Brain microvascular endothelial cell (primary cell): ENCODE data around the gene TRAPPC1.

Experiments
- DNase-seq: peaks from one replicate; pipeline ENCODE4 v3.0.0-alpha.2; 2020
- H3K27ac ChIP-seq: fragments of 250-450 bp; sonication (Bioruptor Pico); 2 replicates; pipeline ENCODE4 v1.5.1; 2020; ENCODE audit warnings: mild to moderate bottlenecking, moderate library complexity
- H3K27me3 ChIP-seq: fragments of 250-450 bp; sonication (Bioruptor Pico); replicated peaks from 2 replicates; pipeline ENCODE4 v1.5.1; 2020; ENCODE audit warnings: mild to moderate bottlenecking
- H3K36me3 ChIP-seq: fragments of 250-450 bp; sonication (Bioruptor Pico); replicated peaks from 2 replicates; pipeline ENCODE4 v1.5.1; 2020; ENCODE audit warnings: mild to moderate bottlenecking
- H3K4me3 ChIP-seq: 2 replicates; pipeline ENCODE4 v1.5.1; 2011; ENCODE audit warnings: low read depth, mild to moderate bottlenecking, control low read depth, low read length, moderate library complexity
- in situ Hi-C: cut with HindIII; loops from 2 replicates; pipeline ENCODE4 v1.10.0; 2017; ENCODE audit warnings: low sequenced_read_pairs, low pct_ligation_motif_present
- TF ChIP-seq, protein P1 (sequence below): IDR thresholded peaks from 2 replicates; pipeline ENCODE4 v1.5.1; 2011; ENCODE audit warnings: low read depth, mild to moderate bottlenecking, moderate library complexity, low read length, control low read depth, inconsistent platforms; ENCODE audit errors: missing control alignments

TRAPPC1 gene

DNA sequence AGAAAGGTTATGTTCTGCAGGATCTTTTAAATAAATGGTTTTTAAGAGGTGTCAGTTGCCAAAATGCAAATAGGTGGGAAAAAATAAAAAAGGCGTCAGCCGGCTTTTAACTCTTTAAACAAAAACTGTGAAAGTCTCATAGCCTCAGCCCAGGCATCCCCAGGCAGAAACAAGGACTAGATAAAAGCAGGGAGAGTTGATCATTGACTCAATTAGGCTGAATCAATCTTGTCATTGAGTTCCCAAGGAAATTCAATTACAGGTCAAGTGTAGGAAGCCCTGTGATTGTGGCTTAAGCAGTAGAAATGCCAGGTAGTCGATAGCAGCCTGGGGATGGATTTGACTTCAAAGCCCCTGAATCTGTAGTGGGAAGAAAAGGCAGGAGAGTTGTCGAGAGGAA is 39.9 kb upstream of the TRAPPC1 start:
- TF ChIP-seq, protein P1, sequence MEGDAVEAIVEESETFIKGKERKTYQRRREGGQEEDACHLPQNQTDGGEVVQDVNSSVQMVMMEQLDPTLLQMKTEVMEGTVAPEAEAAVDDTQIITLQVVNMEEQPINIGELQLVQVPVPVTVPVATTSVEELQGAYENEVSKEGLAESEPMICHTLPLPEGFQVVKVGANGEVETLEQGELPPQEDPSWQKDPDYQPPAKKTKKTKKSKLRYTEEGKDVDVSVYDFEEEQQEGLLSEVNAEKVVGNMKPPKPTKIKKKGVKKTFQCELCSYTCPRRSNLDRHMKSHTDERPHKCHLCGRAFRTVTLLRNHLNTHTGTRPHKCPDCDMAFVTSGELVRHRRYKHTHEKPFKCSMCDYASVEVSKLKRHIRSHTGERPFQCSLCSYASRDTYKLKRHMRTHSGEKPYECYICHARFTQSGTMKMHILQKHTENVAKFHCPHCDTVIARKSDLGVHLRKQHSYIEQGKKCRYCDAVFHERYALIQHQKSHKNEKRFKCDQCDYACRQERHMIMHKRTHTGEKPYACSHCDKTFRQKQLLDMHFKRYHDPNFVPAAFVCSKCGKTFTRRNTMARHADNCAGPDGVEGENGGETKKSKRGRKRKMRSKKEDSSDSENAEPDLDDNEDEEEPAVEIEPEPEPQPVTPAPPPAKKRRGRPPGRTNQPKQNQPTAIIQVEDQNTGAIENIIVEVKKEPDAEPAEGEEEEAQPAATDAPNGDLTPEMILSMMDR: no peak
- no peak for DNase-seq
- in situ Hi-C loops: no loop called here

GRCh38 chr17:7969433-7969832 is 37.7 kb upstream of the TRAPPC1 start:
- Histone ChIP-seq H3K27me3 (no peaks in the 10 kb centered on the region), H3K4me3 (no peak overlapping the region), H3K27ac (no peak overlapping the region), H3K36me3 (no peaks in the 10 kb centered on the region)
- DNase-seq: no peak
- TF ChIP-seq, protein P1: no peak
- in situ Hi-C loops: no loop called here

More for the DNA sequence above, 39.9 kb upstream of the TRAPPC1 start:
- Histone ChIP-seq H3K27ac (no peak overlapping the region), H3K4me3 (no peak overlapping the region), H3K36me3 (no peaks in the 10 kb centered on the region), H3K27me3 (no peaks in the 10 kb centered on the region)

DNA sequence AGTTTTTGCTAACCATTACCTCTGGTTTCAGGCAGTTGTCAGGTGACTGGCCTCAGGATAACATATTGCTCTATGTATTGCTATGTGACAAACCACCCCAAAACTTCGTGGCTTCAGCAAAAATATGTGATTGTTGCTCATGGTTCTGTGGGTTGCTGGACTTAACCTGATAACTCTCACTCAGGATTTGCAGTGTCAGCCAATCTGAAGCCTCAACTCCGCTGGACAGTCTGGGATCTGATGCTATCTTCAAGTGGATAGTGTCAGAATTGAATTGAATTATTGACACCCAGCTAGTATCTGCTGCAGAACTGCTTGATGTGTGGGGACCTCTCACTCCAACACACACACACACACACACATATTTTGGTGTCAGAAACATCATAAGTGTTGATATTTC is 36.0 kb upstream of the TRAPPC1 start:
- TF ChIP-seq, protein P1: no peak
- H3K36me3 ChIP-seq: no peaks in the 10 kb centered on the region
- no peak overlapping the region for H3K4me3 ChIP-seq
- in situ Hi-C loops: no loop called here
- no peaks in the 10 kb centered on the region for H3K27me3 ChIP-seq
- DNase-seq: no peak
- H3K27ac ChIP-seq: no peak overlapping the region

- no peaks in the 10 kb centered on the region for H3K27me3 ChIP-seq
- no peaks in the 10 kb centered on the region for H3K36me3 ChIP-seq
Observed at GRCh38 chr17:7961421-7961820, 29.7 kb upstream of the TRAPPC1 start.

GRCh38 chr17:7959503-7960253 is 27.9 kb upstream of the TRAPPC1 start:
- no peak overlapping the region for H3K4me3 ChIP-seq
- H3K27ac ChIP-seq: no peak overlapping the region
- in situ Hi-C loops: no loop called here
- no peaks in the 10 kb centered on the region for H3K36me3 ChIP-seq
- H3K27me3 ChIP-seq: no peaks in the 10 kb centered on the region
- no peak for DNase-seq
- TF ChIP-seq, protein P1: no peak

More at GRCh38 chr17:7961421-7961820, 29.7 kb upstream of the TRAPPC1 start:
- no peak for DNase-seq
- Histone ChIP-seq H3K27ac (no peak overlapping the region), H3K4me3 (no peak overlapping the region)
- in situ Hi-C loops: no loop called here
- TF ChIP-seq, protein P1: no peak
